ENCODE measurements around the gene RPS19BP1.

The RPS19BP1 gene

GRCh38 chr22:39488563-39489083 lies 43.9 kb downstream of the RPS19BP1 start:
- no peak for DNase-seq

GRCh38 chr22:39487826-39488520 lies 44.6 kb downstream of the RPS19BP1 start:
- no peak for DNase-seq

GRCh38 chr22:39486951-39487825 lies 45.4 kb downstream of the RPS19BP1 start:
- DNase-seq: no peak

- DNase-seq: no peak
These were observed 49.8 kb downstream of the RPS19BP1 start for GRCh38 chr22:39482768-39483167.

- DNase-seq: no peak
These were observed 51.0 kb downstream of the RPS19BP1 start for GRCh38 chr22:39481595-39481994.

GRCh38 chr22:39481054-39481453 lies 51.5 kb downstream of the RPS19BP1 start:
- DNase-seq: no peak

GRCh38 chr22:39480557-39480956 lies 52.0 kb downstream of the RPS19BP1 start:
- DNase-seq: no peak

GRCh38 chr22:39479254-39479653 lies 53.3 kb downstream of the RPS19BP1 start:
- DNase-seq: no peak
